ENCODE data around the gene SAMD3. TPM values are rescaled to one million over a fixed set of nuclear protein-coding genes. Genes with fewer than 3 reads are reported as not detected.

The SAMD3 gene
- total RNA-seq, 1 donor = 0.54 TPM

Other genes starting within 250 kb of the SAMD3 start
- 6.5 TPM for gene L3MBTL3, start 204.4 kb downstream of the SAMD3 start, total RNA-seq
- gene TMEM200A, start 143.1 kb upstream of the SAMD3 start, total RNA-seq = 3.5 TPM

Measured in hematopoietic multipotent progenitor cell (in vitro differentiated cells).